Measurements from ENCODE around the gene ANKIB1. TPM values are rescaled to one million over a fixed set of nuclear protein-coding genes. Genes with fewer than 3 reads are reported as not detected.

Gene ANKIB1
- total RNA-seq, 1 experiment from 2014 or later, result 83.8 TPM

DNA sequence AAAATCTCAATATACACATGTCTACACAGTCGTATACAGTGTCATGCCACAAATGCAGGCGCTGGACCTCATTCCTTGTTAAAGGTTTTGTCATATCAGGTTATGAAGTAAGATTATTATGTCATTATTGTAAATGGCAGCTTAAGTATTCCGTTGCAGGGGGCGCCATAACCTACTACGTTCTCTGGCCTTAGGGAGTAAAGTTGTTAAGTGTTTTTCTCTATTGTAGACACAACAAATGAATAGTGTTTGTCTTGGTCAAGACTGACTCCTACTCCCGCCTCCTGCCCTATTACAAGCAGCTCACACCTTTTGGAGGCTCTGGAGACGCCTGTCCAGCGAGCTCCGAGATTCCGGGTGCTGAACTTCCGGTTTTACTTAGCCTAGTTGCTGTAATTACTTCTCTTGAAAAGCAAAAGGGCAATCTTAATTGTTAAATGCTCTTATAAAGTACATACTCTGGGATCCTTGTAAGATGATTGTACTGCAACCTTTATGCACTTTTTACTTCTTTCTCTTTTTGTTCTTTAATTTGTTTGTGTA lies 202.5 kb downstream of the ANKIB1 start:
- in situ Hi-C loops (cut with HindIII; ENCODE audit: low pct_unique_long_range_greater_than_20kb, low sequenced_read_pairs), result no loop called here
- DNase-seq (ENCODE audit: low read depth, low spot score), result peak; percentile 61
- Histone ChIP-seq H3K27me3 (ENCODE audit: control insufficient read depth, insufficient read depth, low read length) (no peaks in the 10 kb centered on the region), H3K36me3 (ENCODE audit: control insufficient read depth, insufficient read depth, low read length) (peaks cover 29% of the 10 kb centered on the region), H3K27ac (ENCODE audit: low read length) (peak overlapping the region; percentile 82), H3K4me1 (ENCODE audit: control insufficient read depth, insufficient read depth, low read length) (peaks cover 7% of the 10 kb centered on the region), H3K9me3 (ENCODE audit: control insufficient read depth, insufficient read depth, low read depth, low read length) (no peaks in the 10 kb centered on the region), H3K4me3 (ENCODE audit: low read depth in 2 of 2, low read length in 2 of 2) (peak overlapping the region; percentile 72 to 99)
- BruUV-seq (replicated peaks), result no TSS peak
- ATAC-seq, result peak; percentile 63
- CTCF ChIA-PET, result interaction anchor here (1.1 to 3.0 kb wide), 3 partner anchors 13 to 203 kb away, joined by 3 to 29 read pairs (median 4); partner anchors contain the start of genes ANKIB1 and KRIT1
- intact Hi-C loops (cut with micrococcal nuclease; ENCODE audit: unreplicated experiment), result loop anchor here (10.0 kb wide), 1 partner anchor 313 kb away; the partner anchor contains the start of gene CYP51A1
- POLR2A ChIA-PET, result interaction anchor here (0.6 kb wide), 1 partner anchor 74 kb away, joined by 4 read pairs; no protein-coding TSS in a partner anchor
- TF ChIP-seq, protein P1, sequence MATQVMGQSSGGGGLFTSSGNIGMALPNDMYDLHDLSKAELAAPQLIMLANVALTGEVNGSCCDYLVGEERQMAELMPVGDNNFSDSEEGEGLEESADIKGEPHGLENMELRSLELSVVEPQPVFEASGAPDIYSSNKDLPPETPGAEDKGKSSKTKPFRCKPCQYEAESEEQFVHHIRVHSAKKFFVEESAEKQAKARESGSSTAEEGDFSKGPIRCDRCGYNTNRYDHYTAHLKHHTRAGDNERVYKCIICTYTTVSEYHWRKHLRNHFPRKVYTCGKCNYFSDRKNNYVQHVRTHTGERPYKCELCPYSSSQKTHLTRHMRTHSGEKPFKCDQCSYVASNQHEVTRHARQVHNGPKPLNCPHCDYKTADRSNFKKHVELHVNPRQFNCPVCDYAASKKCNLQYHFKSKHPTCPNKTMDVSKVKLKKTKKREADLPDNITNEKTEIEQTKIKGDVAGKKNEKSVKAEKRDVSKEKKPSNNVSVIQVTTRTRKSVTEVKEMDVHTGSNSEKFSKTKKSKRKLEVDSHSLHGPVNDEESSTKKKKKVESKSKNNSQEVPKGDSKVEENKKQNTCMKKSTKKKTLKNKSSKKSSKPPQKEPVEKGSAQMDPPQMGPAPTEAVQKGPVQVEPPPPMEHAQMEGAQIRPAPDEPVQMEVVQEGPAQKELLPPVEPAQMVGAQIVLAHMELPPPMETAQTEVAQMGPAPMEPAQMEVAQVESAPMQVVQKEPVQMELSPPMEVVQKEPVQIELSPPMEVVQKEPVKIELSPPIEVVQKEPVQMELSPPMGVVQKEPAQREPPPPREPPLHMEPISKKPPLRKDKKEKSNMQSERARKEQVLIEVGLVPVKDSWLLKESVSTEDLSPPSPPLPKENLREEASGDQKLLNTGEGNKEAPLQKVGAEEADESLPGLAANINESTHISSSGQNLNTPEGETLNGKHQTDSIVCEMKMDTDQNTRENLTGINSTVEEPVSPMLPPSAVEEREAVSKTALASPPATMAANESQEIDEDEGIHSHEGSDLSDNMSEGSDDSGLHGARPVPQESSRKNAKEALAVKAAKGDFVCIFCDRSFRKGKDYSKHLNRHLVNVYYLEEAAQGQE (IDR thresholded peaks at IDR 0.05; ENCODE audit: insufficient read depth in 1 of 2, low read depth in 2 of 2, low read length in 1 of 2), result no peak
- no peak for TF ChIP-seq TCF7L2 (IDR thresholded peaks at IDR 0.05; ENCODE audit: low read depth, low read length)
- peak; percentile 63 for TF ChIP-seq CTCF (IDR thresholded peaks at IDR 0.05)
- 0 out of 2 replicates have a peak, but pooled peaks have one; percentile 38 for TF ChIP-seq POLR2AphosphoS5 (IDR thresholded peaks at IDR 0.05; ENCODE audit: low read depth, low read length)
- no peak for TF ChIP-seq SIN3A (IDR thresholded peaks at IDR 0.05; ENCODE audit: borderline replicate concordance, insufficient read depth, low read depth, low read length)

Small RNA genes within 50 kb of the gene (microRNA-seq; reads per million reads assigned to microRNA genes)
- not detected for gene MIR1285-1 (ENCODE audit: unreplicated experiment)

Other genes starting within 250 kb of the ANKIB1 start
- 131 TPM for gene CYP51A1, start 111.5 kb upstream of the ANKIB1 start, total RNA-seq (2021; ENCODE audit: unreplicated experiment)
- 0.05 TPM for gene LRRD1, start 66.8 kb upstream of the ANKIB1 start, total RNA-seq (2021; ENCODE audit: unreplicated experiment)
- 50.1 TPM for gene KRIT1, start 60 bp upstream of the ANKIB1 start, total RNA-seq (2021; ENCODE audit: unreplicated experiment)
- 27.0 TPM for gene GATAD1, start 201.5 kb downstream of the ANKIB1 start, total RNA-seq (2021; ENCODE audit: unreplicated experiment)
- not detected for gene ERVW-1, start 232.0 kb downstream of the ANKIB1 start, total RNA-seq (2021; ENCODE audit: unreplicated experiment)